ENCODE results near the gene DNAJB14. TPM values are rescaled to one million over a fixed set of nuclear protein-coding genes. Genes with fewer than 3 reads are reported as not detected.

DNAJB14 gene
- total RNA-seq, 2 experiments from 2014 or later = 59.6 to 63.6 TPM

DNA sequence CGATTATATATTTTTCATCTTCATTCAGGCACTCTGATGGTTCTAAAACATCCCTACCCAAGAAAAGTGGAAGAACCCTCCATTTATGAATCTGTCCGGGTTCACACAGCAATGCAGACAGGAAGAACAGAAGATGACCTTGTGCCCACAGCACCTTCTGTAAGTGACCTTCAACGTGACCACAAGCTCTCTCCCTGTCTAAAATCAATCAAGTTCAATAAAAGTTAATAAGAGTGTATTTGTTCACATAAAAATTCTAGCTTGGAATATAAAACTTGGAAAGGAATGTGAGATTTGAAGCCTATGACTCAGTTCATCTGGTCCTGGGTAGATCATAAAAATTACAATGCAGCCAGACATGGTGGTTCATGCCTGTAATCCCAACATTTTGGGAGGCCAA lies 93.2 kb downstream of the DNAJB14 start:
- CTCF ChIA-PET = interaction anchor here (1.1 kb wide), 1 partner anchor 32 kb away, joined by 4 read pairs; no protein-coding TSS in a partner anchor
- Mint-ChIP-seq H3K27me3 (no peaks in the 10 kb centered on the region), H3K9me3 (ENCODE audit: low read depth) (no peaks in the 10 kb centered on the region), H3K27ac (peak overlapping the region; percentile 47), H3K36me3 (peaks cover 58% of the 10 kb centered on the region), H3K4me3 (no peak overlapping the region), H3K4me1 (peaks cover 81% of the 10 kb centered on the region)
- DNase-seq (no peak), ATAC-seq (no peak)

DNA sequence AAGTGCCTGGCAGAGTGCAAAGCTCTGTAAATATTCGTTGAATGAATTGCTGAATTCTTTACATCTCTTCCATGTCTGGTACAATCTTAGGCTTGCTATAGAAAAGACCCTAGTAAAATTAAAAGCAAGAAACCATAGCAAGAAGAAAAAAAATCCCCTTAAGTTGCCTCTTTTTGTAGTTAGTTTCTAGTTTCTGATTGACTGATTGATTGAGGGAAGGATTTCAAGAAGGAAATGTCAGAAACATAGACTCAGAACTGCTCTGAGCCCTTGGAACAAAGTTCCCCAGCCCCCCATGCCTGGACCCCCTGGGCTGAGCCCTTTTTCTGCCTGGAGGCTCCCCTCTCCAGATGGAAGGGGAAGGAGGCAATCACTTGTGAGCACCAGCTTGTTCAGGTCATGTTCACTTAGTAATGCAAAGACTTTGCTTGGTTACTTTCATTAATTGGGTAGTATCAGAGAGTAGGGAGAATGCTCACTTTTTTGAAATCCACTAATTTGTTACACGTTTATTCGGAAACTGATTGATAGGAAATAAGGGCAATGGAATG lies 94.1 kb downstream of the DNAJB14 start:
- H3K4me1 Mint-ChIP-seq = peaks cover 84% of the 10 kb centered on the region
- peaks cover 52% of the 10 kb centered on the region for H3K36me3 Mint-ChIP-seq
- H3K27ac Mint-ChIP-seq = peak overlapping the region; percentile 95
- DNase-seq = no peak
- ATAC-seq = no peak
- peak overlapping the region; percentile 61 for H3K4me3 Mint-ChIP-seq
- H3K9me3 Mint-ChIP-seq (ENCODE audit: low read depth) = no peaks in the 10 kb centered on the region
- H3K27me3 Mint-ChIP-seq = no peaks in the 10 kb centered on the region
- CTCF ChIA-PET = interaction anchor here (0.9 to 2.2 kb wide), 3 partner anchors 9 to 44 kb away, joined by 3 to 10 read pairs (median 3); no protein-coding TSS in a partner anchor

DNA sequence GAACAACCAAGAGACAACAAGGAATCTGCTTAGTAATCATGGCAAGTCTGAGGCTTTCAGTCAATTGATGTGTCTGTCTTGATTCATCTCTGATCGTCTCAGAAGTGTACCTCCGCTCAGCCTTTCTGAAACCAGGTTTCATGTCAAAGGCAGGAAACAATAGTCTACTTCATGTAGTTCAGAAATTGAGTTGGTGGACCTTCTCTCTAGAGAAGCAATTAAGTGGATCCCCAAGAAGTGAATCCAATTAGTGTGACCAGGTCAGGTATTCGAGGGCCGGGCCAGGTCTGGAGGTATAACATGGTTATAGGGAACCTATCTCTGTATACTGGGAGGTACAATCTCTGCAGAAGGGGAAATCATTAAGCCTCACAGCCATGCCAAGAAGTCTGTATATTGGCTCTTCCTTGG lies 97.8 kb downstream of the DNAJB14 start:
- no peaks in the 10 kb centered on the region for H3K27me3 Mint-ChIP-seq
- CTCF ChIA-PET = interaction anchor here (1.0 to 3.7 kb wide), 4 partner anchors 9 to 43 kb away, joined by 3 to 21 read pairs (median 3); no protein-coding TSS in a partner anchor
- DNase-seq = peak; percentile 49
- peak overlapping the region; percentile 97 for H3K27ac Mint-ChIP-seq
- peaks cover 80% of the 10 kb centered on the region for H3K4me1 Mint-ChIP-seq
- peaks cover 31% of the 10 kb centered on the region for H3K36me3 Mint-ChIP-seq
- ATAC-seq = no peak
- no peaks in the 10 kb centered on the region for H3K9me3 Mint-ChIP-seq (ENCODE audit: low read depth)
- no peak overlapping the region for H3K4me3 Mint-ChIP-seq

DNA sequence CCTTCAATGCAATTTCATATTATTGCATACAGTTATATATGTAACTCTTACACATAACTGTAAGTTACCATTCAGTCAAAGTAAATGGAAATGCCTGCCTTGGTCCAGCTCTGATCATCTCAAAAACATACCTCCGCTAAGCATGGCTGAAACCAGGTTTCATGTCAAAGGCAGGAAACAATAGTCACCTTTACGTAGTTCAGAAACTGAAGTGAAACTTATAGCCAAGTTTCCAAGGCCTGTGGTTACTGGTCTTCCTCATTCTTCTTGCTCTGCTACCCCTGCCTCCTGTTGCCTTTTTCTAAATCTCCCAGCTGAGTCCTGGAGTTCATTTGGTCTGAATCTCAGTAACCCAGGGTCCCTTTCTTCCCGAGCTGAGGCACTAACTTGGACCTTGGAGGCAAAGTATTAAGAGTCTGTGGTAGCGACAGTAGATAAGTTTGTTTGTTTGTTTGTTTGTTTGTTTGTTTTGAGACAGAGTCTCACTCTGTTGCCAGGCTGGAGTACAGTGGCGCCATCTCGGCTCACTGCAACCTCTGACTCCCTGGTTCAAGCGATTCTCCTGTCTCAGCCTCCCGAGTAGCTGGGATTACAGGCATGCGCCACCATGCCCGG lies 98.9 kb downstream of the DNAJB14 start:
- Mint-ChIP-seq H3K4me1 (peaks cover 73% of the 10 kb centered on the region), H3K36me3 (peaks cover 32% of the 10 kb centered on the region), H3K4me3 (peak overlapping the region; percentile 43), H3K9me3 (ENCODE audit: low read depth) (no peaks in the 10 kb centered on the region), H3K27me3 (no peaks in the 10 kb centered on the region), H3K27ac (peak overlapping the region; percentile 97)
- CTCF ChIA-PET = interaction anchor here (1.0 to 4.2 kb wide), 10 partner anchors 10 to 246 kb away, joined by 3 to 21 read pairs (median 4); partner anchors contain the start of genes DAPP1 and LAMTOR3
- ATAC-seq = peak; percentile 57
- peak; percentile 50 for DNase-seq

DNA sequence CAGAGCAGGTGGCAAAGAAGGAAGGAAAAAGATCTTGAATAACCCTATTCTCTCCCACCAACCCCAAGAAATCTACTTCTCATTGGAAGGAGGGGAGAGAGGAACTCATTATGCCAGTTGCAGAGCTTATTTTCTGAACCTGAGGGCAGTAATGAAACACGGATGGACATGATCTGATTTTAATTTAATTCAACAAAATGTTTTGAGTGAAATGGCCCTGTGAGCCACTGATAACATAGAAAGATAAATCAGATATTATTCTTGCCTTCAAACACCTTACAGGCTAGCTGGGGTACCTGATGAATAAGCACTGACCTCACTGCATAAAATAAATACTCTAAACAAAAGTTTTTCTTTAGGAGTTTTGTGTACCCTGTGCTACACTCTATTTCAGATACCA lies 99.5 kb downstream of the DNAJB14 start:
- Mint-ChIP-seq H3K27me3 (no peaks in the 10 kb centered on the region), H3K9me3 (ENCODE audit: low read depth) (no peaks in the 10 kb centered on the region), H3K4me1 (peaks cover 68% of the 10 kb centered on the region), H3K4me3 (peak overlapping the region; percentile 43), H3K36me3 (peaks cover 34% of the 10 kb centered on the region), H3K27ac (peak overlapping the region; percentile 97)
- CTCF ChIA-PET = interaction anchor here (0.8 to 4.2 kb wide), 8 partner anchors 10 to 247 kb away, joined by 3 to 21 read pairs (median 4); partner anchors contain the start of genes DAPP1 and LAMTOR3
- ATAC-seq = no peak
- DNase-seq = no peak

Other genes starting within 250 kb of the DNAJB14 start
- gene DAPP1, start 129.8 kb downstream of the DNAJB14 start, total RNA-seq = 10 to 100 TPM; 24.6 to 25.3 TPM
- gene LAMTOR3, start 52.2 kb downstream of the DNAJB14 start, total RNA-seq = 10 to 100 TPM; 20.6 to 25.3 TPM
- gene H2AZ1, start 3.7 kb upstream of the DNAJB14 start, total RNA-seq = 100 to 1,000 TPM; 607 to 663 TPM
- gene DDIT4L, start 243.8 kb upstream of the DNAJB14 start, total RNA-seq = under 1 TPM; 0.21 to 0.58 TPM